AG09309 (cell line): Measurements from ENCODE around the gene PTRH1.

ENCODE experiments used
- DNase-seq: peaks from one replicate; pipeline ENCODE4 v3.0.0-alpha.2; 2010; ENCODE audit warnings: low read depth
- H3K4me3 ChIP-seq: 2 replicates; pipeline ENCODE4 v1.5.1; 2011; ENCODE audit warnings: mild to moderate bottlenecking, low read depth, low read length, moderate library complexity; ENCODE audit not compliant: control insufficient read depth
- CTCF ChIP-seq: IDR thresholded peaks from 2 replicates; pipeline ENCODE4 v1.5.1; 2011; ENCODE audit warnings: mild to moderate bottlenecking, low read depth, low read length, inconsistent platforms; ENCODE audit not compliant: insufficient read depth, control insufficient read depth; ENCODE audit errors: missing control alignments

PTRH1 gene

DNA sequence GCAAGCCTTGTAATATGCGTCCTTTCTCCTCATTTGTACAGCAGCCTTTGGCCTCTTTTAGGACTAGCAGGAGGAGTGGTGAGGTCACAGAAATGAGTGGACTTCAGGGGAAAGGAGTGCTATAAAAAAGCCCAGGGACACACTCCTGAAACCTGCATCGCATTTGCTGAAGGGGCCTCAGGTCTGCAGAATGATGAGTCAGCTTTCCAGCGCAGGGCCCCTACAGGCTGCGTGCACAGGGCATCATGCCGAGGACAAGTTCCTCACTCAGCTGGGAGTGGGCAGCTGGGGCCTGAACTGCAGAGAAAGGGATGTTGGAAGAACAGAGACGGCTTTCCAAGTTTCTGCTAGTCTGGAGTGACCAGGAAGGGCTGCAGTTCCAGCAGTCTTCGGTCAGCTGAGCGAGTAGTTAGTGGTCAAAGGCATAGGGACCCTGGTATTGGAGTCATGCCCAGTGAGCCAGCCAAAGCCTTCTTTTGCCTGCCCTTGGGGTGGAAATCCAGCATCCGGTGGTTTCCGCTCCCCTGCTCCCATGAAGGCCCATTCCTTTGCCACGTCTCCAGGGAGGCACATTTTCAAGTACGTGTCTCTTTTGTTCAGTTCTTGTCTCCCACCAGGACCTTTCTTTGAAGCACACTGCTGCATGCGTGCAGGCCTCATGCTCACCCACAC, 26.0 kb downstream of the PTRH1 start:
- H3K4me3 ChIP-seq: no peak overlapping the region
- no peak for TF ChIP-seq CTCF
- no peak for DNase-seq

DNA sequence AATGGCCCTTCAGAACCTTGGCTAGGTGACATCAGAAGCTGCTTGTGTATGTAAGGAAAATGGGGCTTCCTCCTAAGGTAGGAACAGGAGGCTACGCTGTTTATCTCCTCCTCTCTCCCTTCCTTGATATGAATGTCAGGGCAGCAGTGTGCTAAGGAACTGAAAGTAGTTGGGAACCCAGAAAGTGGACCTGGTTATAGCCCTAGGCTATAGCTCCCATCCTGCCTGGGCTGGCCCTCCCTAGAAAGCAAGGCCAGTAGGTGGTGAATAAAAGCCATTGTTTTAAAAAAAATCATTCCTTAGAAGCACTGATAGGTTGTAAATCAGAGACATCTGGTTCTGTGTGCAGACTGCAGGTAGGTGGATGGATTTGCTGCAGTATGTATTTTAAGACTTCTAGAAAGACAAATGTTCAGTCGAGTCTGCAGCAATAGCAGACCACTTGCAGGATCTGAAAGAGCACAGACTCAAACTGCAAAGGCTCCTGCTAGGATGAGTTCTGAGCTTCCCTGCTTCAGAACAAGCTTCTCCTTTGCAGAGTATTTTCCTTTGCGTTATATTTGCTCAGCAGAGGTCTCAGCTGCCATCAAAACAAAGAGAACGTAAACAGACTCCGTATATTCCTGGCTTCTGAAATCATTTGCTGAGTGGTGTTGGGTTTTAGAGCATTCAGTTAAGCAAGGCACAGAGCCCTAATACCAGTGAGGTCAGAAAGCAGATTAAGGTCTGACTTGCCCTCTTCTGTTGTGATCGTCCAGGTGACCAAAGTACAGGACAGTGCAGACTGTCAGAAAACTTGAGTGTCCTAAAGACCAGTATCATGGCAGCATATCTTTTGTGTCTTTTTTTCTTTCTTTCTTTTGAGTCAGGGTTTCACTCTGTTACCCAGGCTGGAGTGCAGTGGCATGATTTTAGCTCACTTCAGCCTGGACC, 28.7 kb downstream of the PTRH1 start:
- no peak overlapping the region for H3K4me3 ChIP-seq
- no peak for TF ChIP-seq CTCF
- DNase-seq: no peak

GRCh38 chr9:127684576-127684975, 30.9 kb downstream of the PTRH1 start:
- DNase-seq: no peak
- no peak for TF ChIP-seq CTCF
- no peak overlapping the region for H3K4me3 ChIP-seq

- H3K4me3 ChIP-seq: no peak overlapping the region
- DNase-seq: peak; percentile 60
- TF ChIP-seq CTCF: no peak
Measured at GRCh38 chr9:127683723-127684122, 31.7 kb downstream of the PTRH1 start.

GRCh38 chr9:127682351-127683136, 32.9 kb downstream of the PTRH1 start:
- no peak for TF ChIP-seq CTCF
- DNase-seq: no peak

DNA sequence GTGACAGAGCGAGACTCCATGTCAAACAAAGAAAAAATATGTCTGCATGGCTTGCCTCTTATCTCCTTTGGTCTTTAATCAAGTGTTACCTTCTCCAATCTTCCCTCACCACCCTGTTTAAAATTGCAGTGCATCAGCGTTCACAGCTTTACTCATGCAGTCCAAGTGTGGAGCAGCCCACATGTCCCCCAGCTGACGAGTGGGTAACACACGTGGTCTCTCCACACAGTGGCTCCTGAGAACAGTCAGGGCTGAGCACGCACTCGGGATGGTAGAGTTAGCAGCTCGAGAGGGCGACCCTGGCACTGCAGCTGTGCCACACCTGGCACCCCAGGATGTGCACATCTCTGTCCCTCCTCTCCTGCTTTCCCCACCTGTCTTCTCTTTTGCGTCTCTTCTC, 34.6 kb downstream of the PTRH1 start:
- no peak for DNase-seq
- no peak overlapping the region for H3K4me3 ChIP-seq
- no peak for TF ChIP-seq CTCF

More at GRCh38 chr9:127682351-127683136, 32.9 kb downstream of the PTRH1 start:
- H3K4me3 ChIP-seq: no peak overlapping the region
